HEK293 (cell line): ENCODE measurements around the gene ZNF555.

Experiments
- HOXC10 ChIP-seq: sonication (generic); formaldehyde crosslinking; IDR thresholded peaks from 2 replicates; pipeline ENCODE4 v1.8.1; 2023; ENCODE audit warnings: mild to moderate bottlenecking, missing genetic modification reagents
- PATZ1 ChIP-seq: fragments of 450-650 bp; formaldehyde crosslinking; IDR thresholded peaks from 2 replicates; pipeline ENCODE4 v1.5.1; 2016; ENCODE audit warnings: missing biosample characterization, missing genetic modification characterization
- PBX3 ChIP-seq: sonication (generic); formaldehyde crosslinking; IDR thresholded peaks from 2 replicates; pipeline ENCODE4 v1.8.1; 2022; ENCODE audit warnings: mild to moderate bottlenecking, moderate library complexity, missing genetic modification reagents
- PRDM1 ChIP-seq: fragments of 450-650 bp; formaldehyde crosslinking; IDR thresholded peaks from 2 replicates; pipeline ENCODE4; 2016; ENCODE audit warnings: missing biosample characterization, missing genetic modification characterization
- RBAK ChIP-seq: fragments of 450-650 bp; formaldehyde crosslinking; IDR thresholded peaks from 2 replicates; pipeline ENCODE4 v1.5.1; 2016; ENCODE audit warnings: missing biosample characterization, missing genetic modification characterization
- SP2 ChIP-seq: fragments of 450-650 bp; formaldehyde crosslinking; IDR thresholded peaks from 2 replicates; pipeline ENCODE4 v1.5.1; 2016; ENCODE audit warnings: missing biosample characterization, missing genetic modification characterization
- SP7 ChIP-seq: fragments of 450-650 bp; formaldehyde crosslinking; IDR thresholded peaks from 2 replicates; pipeline ENCODE4 v1.5.1; 2016; ENCODE audit warnings: missing biosample characterization, missing genetic modification characterization
- TSHZ1 ChIP-seq: fragments of 450-650 bp; formaldehyde crosslinking; IDR thresholded peaks from 2 replicates; pipeline ENCODE4 v1.5.1; 2016; ENCODE audit warnings: missing biosample characterization, missing genetic modification characterization, borderline replicate concordance
- YY1 ChIP-seq: fragments of 450-650 bp; formaldehyde crosslinking; IDR thresholded peaks from 2 replicates; pipeline ENCODE4 v1.5.1; 2018; ENCODE audit warnings: missing biosample characterization, missing genetic modification characterization
- ZBTB21 ChIP-seq: fragments of 450-650 bp; formaldehyde crosslinking; IDR thresholded peaks from 2 replicates; pipeline ENCODE4 v1.5.1; 2017; ENCODE audit warnings: missing biosample characterization, missing genetic modification characterization
- ZBTB49 ChIP-seq: fragments of 450-650 bp; formaldehyde crosslinking; IDR thresholded peaks from 2 replicates; pipeline ENCODE4 v1.5.1; 2016; ENCODE audit warnings: missing biosample characterization, missing genetic modification characterization, low read depth
- ZNF211 ChIP-seq: fragments of 450-650 bp; formaldehyde crosslinking; IDR thresholded peaks from 2 replicates; pipeline ENCODE4 v1.5.1; 2016; ENCODE audit warnings: low read depth, missing biosample characterization, missing genetic modification characterization
- ZNF302 ChIP-seq: fragments of 450-650 bp; formaldehyde crosslinking; IDR thresholded peaks from 2 replicates; pipeline ENCODE4 v1.5.1; 2016; ENCODE audit warnings: missing biosample characterization, missing genetic modification characterization, low read depth
- ZNF335 ChIP-seq: fragments of 450-650 bp; formaldehyde crosslinking; conservative IDR thresholded peaks from 2 replicates; pipeline ENCODE4 v1.5.1; 2016; ENCODE audit warnings: missing biosample characterization, missing genetic modification characterization
- ZNF341 ChIP-seq: fragments of 450-650 bp; formaldehyde crosslinking; IDR thresholded peaks from 2 replicates; pipeline ENCODE4; 2016; ENCODE audit warnings: low read depth, missing biosample characterization, missing genetic modification characterization
- ZNF391 ChIP-seq: fragments of 450-650 bp; formaldehyde crosslinking; IDR thresholded peaks from 2 replicates; pipeline ENCODE4 v1.5.1; 2016; ENCODE audit warnings: low read depth, missing biosample characterization, missing genetic modification characterization, borderline replicate concordance
- ZNF416 ChIP-seq: fragments of 450-650 bp; formaldehyde crosslinking; IDR thresholded peaks from 2 replicates; pipeline ENCODE4 v1.5.1; 2016; ENCODE audit warnings: missing biosample characterization, missing genetic modification characterization
- ZNF501 ChIP-seq: fragments of 450-650 bp; formaldehyde crosslinking; IDR thresholded peaks from 2 replicates; pipeline ENCODE4 v1.5.1; 2016; ENCODE audit warnings: missing biosample characterization, missing genetic modification characterization
- ZNF555 ChIP-seq: fragments of 450-650 bp; formaldehyde crosslinking; conservative IDR thresholded peaks from 2 replicates; pipeline ENCODE4 v1.5.1; 2017; ENCODE audit warnings: missing biosample characterization, mild to moderate bottlenecking, missing genetic modification characterization, inconsistent platforms
- ZNF600 ChIP-seq: fragments of 450-650 bp; formaldehyde crosslinking; IDR thresholded peaks from 2 replicates; pipeline ENCODE4 v1.5.1; 2016; ENCODE audit warnings: missing biosample characterization, missing genetic modification characterization
- ZNF843 ChIP-seq: fragments of 450-650 bp; formaldehyde crosslinking; IDR thresholded peaks from 2 replicates; pipeline ENCODE4 v1.5.1; 2016; ENCODE audit warnings: missing biosample characterization, missing genetic modification characterization
- ZXDB ChIP-seq: fragments of 450-650 bp; formaldehyde crosslinking; IDR thresholded peaks from 2 replicates; pipeline ENCODE4 v1.5.1; 2016; ENCODE audit warnings: missing biosample characterization, missing genetic modification characterization
- TF ChIP-seq, protein P1 (sequence below): fragments of 450-650 bp; formaldehyde crosslinking; IDR thresholded peaks from 2 replicates; pipeline ENCODE4 v1.5.1; 2016; ENCODE audit warnings: missing biosample characterization, missing genetic modification characterization
- TF ChIP-seq, protein P2 (sequence below): fragments of 450-650 bp; formaldehyde crosslinking; IDR thresholded peaks from 2 replicates; pipeline ENCODE4 v1.5.1; 2016; ENCODE audit warnings: missing biosample characterization, missing genetic modification characterization

The ZNF555 gene

DNA sequence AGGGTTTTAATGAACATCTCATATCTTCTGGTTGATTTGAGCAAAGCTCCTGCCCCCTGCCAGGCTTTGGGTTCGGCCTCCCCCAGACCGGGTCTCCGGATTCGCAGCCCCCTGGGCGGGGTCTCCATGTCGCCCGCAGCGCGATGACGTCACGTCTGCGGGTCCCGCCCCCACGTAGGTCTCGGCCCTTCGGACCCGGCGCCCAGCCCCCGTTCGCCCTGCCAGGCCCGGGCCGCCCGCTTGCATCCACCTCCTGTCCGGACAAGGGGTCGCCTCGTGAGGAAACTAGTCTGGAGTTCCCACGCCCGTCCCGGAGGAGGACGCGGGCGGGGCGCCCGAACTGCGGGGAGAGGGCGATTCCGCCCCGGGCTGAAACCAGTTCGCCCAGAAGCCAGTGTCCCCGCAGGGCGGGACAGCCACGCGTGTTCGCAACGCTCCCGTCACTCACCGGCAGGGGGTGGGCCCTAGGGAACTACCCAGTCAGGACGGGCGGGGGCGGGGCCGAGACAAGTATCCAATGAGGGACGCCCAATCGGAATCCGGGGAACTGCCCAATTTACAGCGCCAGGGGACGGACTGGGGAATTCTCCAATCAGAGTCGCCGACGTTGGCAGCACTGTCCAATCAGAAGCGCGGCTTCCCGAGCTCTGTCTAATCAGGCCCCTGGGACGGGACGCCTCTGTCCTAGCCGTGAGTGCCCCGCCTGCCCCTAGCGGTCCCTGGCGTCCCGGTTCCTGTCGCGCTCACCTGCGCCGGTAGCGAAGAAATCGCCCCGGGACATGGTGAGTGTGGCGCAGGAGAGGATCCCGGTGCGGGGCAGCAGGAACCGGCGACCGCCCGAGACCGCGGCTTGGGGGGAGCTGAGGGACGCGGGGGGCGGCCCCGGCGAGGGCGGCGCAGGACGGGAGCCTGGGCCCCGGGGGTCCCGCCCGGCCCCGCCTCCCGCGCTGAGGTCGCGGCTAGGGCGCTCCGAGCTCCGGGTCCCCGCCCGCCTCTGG lies at the start of gene ZNF555 (continued):
- TF ChIP-seq, protein P1, sequence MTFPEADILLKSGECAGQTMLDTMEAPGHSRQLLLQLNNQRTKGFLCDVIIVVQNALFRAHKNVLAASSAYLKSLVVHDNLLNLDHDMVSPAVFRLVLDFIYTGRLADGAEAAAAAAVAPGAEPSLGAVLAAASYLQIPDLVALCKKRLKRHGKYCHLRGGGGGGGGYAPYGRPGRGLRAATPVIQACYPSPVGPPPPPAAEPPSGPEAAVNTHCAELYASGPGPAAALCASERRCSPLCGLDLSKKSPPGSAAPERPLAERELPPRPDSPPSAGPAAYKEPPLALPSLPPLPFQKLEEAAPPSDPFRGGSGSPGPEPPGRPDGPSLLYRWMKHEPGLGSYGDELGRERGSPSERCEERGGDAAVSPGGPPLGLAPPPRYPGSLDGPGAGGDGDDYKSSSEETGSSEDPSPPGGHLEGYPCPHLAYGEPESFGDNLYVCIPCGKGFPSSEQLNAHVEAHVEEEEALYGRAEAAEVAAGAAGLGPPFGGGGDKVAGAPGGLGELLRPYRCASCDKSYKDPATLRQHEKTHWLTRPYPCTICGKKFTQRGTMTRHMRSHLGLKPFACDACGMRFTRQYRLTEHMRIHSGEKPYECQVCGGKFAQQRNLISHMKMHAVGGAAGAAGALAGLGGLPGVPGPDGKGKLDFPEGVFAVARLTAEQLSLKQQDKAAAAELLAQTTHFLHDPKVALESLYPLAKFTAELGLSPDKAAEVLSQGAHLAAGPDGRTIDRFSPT: peak; percentile 67
- TF ChIP-seq ZNF302 (tag by site-specific recombination): 0 out of 2 replicates have a peak, but pooled peaks have one; percentile 53
- TF ChIP-seq ZNF335 (tag by site-specific recombination): peak; percentile 97
- no peak for TF ChIP-seq ZBTB49 (tag by site-specific recombination)
- peak; percentile 90; the same call in 1 of the 2 replicates for TF ChIP-seq TSHZ1 (tag by site-specific recombination)
- TF ChIP-seq ZNF341 (tag by site-specific recombination): peak; percentile 60
- TF ChIP-seq PRDM1 (tag by site-specific recombination): no peak
- peak; percentile 93 for TF ChIP-seq ZBTB21 (tag by site-specific recombination)
- TF ChIP-seq ZNF555 (tag by site-specific recombination): no peak
- TF ChIP-seq, protein P2, sequence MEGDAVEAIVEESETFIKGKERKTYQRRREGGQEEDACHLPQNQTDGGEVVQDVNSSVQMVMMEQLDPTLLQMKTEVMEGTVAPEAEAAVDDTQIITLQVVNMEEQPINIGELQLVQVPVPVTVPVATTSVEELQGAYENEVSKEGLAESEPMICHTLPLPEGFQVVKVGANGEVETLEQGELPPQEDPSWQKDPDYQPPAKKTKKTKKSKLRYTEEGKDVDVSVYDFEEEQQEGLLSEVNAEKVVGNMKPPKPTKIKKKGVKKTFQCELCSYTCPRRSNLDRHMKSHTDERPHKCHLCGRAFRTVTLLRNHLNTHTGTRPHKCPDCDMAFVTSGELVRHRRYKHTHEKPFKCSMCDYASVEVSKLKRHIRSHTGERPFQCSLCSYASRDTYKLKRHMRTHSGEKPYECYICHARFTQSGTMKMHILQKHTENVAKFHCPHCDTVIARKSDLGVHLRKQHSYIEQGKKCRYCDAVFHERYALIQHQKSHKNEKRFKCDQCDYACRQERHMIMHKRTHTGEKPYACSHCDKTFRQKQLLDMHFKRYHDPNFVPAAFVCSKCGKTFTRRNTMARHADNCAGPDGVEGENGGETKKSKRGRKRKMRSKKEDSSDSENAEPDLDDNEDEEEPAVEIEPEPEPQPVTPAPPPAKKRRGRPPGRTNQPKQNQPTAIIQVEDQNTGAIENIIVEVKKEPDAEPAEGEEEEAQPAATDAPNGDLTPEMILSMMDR (tag by site-specific recombination): peak; percentile 79
- TF ChIP-seq ZNF416 (tag by site-specific recombination): 0 out of 2 replicates have a peak, but pooled peaks have one; percentile 37
- TF ChIP-seq SP2: peak; percentile 96
- TF ChIP-seq PATZ1 (tag by site-specific recombination): peak; percentile 85
- peak; percentile 78 for TF ChIP-seq ZNF843
- peak; percentile 90 for TF ChIP-seq SP7 (tag by site-specific recombination)
- no peak; the same call in 1 of the 2 replicates for TF ChIP-seq HOXC10 (CRISPR knock-in tag)
- no peak; the same call in 1 of the 2 replicates for TF ChIP-seq ZNF501 (tag by site-specific recombination)
- peak; percentile 85 for TF ChIP-seq ZNF600 (tag by site-specific recombination)
- TF ChIP-seq ZNF211 (tag by site-specific recombination): no peak
- TF ChIP-seq YY1: no peak; the same call in 1 of the 2 replicates
- 0 out of 2 replicates have a peak, but pooled peaks have one; percentile 68 for TF ChIP-seq ZNF391
- peak; percentile 38 for TF ChIP-seq PBX3 (CRISPR knock-in tag)
- no peak for TF ChIP-seq RBAK (tag by site-specific recombination)
- TF ChIP-seq ZXDB (tag by site-specific recombination): peak; percentile 95
